Bronchial epithelial cell (primary cell): ENCODE measurements around the gene MLNR. TPM values are rescaled to one million over a fixed set of nuclear protein-coding genes. Genes with fewer than 3 reads are reported as not detected.

ENCODE experiments used
- DNase-seq: peaks from one replicate; pipeline ENCODE4 v3.0.0-alpha.2; 2010; ENCODE audit warnings: low read depth
- FAIRE-seq: peaks from 2 replicates; lab custom pipeline; 2011; peaks lifted over from hg19 to GRCh38; lab: Jason Lieb, UNC
- H3K27me3 ChIP-seq: 2 replicates; pipeline ENCODE4 v1.5.1; 2011; ENCODE audit warnings: low read length; ENCODE audit not compliant: control insufficient read depth, insufficient read depth
- H3K36me3 ChIP-seq: 2 replicates; pipeline ENCODE4 v1.5.1; 2011; ENCODE audit warnings: low read length; ENCODE audit not compliant: control insufficient read depth, insufficient read depth
- H3K4me3 ChIP-seq: 2 replicates; pipeline ENCODE4 v1.5.1; 2011; ENCODE audit warnings: mild to moderate bottlenecking, low read depth, low read length, control low read depth
- total RNA-seq: library from RNA; depleted of rRNA; stranded (reverse); fragments of >200 nt; gene quantifications from 2 replicates; pipeline ENCODE4 v1.2.1, GENCODE V29; 2014
- TF ChIP-seq, protein P1 (sequence below): IDR thresholded peaks from 2 replicates; pipeline ENCODE4 v1.5.1; 2011; ENCODE audit warnings: mild to moderate bottlenecking, moderate library complexity, low read length, control low read depth, inconsistent platforms; ENCODE audit not compliant: insufficient read depth, severe bottlenecking

The MLNR gene
- total RNA-seq, 1 donor from 2014 or later, result not detected

DNA sequence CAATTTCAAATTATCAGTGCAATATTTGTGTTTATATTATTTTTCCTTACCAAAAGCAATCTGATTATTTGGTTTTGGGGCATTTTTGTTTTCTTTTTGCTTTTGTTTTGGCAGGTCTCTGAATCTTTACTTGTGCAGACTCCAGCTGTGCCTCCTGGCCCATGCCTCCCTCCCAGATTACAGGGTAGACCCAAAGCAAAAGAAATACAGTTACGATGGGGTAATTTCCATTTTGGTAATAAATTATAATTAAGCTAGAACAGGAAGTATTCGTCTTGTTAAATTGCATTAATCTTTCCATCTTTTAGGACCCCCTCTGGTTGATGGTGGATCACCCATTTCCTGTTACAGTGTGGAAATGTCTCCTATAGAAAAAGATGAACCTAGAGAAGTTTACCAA, 29.2 kb upstream of the MLNR start:
- TF ChIP-seq, protein P1, sequence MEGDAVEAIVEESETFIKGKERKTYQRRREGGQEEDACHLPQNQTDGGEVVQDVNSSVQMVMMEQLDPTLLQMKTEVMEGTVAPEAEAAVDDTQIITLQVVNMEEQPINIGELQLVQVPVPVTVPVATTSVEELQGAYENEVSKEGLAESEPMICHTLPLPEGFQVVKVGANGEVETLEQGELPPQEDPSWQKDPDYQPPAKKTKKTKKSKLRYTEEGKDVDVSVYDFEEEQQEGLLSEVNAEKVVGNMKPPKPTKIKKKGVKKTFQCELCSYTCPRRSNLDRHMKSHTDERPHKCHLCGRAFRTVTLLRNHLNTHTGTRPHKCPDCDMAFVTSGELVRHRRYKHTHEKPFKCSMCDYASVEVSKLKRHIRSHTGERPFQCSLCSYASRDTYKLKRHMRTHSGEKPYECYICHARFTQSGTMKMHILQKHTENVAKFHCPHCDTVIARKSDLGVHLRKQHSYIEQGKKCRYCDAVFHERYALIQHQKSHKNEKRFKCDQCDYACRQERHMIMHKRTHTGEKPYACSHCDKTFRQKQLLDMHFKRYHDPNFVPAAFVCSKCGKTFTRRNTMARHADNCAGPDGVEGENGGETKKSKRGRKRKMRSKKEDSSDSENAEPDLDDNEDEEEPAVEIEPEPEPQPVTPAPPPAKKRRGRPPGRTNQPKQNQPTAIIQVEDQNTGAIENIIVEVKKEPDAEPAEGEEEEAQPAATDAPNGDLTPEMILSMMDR, result no peak
- Histone ChIP-seq H3K4me3 (no peak overlapping the region), H3K27me3 (no peaks in the 10 kb centered on the region), H3K36me3 (peaks cover 2% of the 10 kb centered on the region)
- no peak for DNase-seq
- FAIRE-seq, result no peak

DNA sequence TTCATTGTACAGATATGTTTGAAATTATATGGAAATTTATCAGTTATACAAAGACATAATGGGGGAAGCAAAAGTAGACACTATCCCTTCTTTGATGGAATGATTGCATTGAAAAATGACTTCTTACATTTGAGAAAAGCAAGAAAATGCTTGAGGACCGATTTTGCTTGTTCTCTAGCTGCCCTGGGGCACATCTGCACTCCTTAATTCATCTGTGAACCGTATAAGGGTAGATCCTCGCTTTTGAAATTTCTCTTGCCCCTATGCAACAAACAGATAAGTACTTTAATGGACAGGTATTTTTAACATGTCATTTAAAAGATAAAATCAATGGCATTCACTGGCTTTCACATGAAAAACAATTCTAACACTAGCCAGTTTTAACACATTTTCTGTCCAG, 13.5 kb upstream of the MLNR start:
- TF ChIP-seq, protein P1, result no peak
- Histone ChIP-seq H3K27me3 (no peaks in the 10 kb centered on the region), H3K36me3 (peaks cover 4% of the 10 kb centered on the region), H3K4me3 (no peak overlapping the region)
- FAIRE-seq, result no peak
- no peak for DNase-seq

DNA sequence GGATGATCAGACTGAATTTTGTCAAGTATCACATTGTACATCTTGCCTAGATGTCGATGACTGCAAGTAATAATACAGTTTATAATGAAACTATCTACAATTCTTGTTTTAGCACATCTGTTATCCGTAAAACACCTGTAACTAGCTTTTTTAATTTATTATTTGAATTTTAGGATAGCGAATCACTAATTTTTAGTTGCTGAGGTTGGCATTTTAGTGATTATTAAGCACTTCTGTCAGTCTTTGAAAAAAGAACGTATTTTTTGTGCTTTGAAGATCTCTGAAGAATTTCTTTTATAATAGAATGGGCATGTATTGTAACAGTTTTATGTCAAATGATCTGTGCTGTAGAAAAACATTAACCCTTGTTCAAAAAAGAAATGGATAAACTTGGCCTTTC, 11.5 kb upstream of the MLNR start:
- TF ChIP-seq, protein P1, result no peak
- Histone ChIP-seq H3K36me3 (peaks cover 2% of the 10 kb centered on the region), H3K4me3 (no peak overlapping the region), H3K27me3 (no peaks in the 10 kb centered on the region)
- FAIRE-seq, result no peak
- DNase-seq, result no peak

DNA sequence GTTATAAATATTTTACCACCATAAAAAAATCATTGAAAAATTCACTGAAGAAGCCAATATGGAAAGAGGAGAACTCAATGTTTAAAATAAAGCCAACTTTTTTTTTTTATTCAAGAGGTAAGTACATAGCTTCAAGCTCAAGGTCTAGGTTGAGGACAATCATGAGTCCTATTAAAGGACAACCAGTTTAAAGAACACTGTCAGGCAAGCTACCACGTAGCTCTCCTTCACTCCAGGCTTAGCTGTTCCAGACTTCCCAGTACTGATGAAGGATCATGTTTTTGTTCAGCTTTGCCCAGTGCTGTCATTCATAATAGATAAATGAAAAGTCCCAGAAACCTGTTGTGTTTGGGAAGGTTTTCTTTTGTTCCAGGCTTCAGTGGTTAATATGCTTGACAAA, 10.0 kb upstream of the MLNR start:
- no peak for FAIRE-seq
- Histone ChIP-seq H3K36me3 (peaks cover 2% of the 10 kb centered on the region), H3K4me3 (no peak overlapping the region), H3K27me3 (no peaks in the 10 kb centered on the region)
- DNase-seq, result no peak
- TF ChIP-seq, protein P1, result no peak

DNA sequence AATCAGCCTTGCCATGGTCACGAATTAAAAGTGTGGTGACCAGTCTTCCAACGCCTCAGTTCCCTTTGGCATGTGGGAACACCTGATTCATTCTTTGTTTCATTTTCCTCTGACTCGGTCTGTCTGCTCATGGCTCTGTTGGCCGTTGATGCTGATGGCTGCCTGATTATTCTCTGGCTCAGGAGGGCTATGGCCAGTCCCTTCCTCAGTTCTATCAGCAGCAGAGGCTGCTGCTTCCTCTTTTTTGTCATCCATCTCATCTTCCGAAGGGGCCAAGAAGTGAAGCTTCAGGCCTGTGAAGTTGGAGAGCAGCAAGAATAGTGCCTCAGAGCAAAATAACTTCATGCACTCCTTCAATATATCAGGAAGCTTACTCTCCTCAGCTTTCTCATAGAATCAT, 9.5 kb upstream of the MLNR start:
- Histone ChIP-seq H3K36me3 (peaks cover 2% of the 10 kb centered on the region), H3K27me3 (no peaks in the 10 kb centered on the region), H3K4me3 (no peak overlapping the region)
- FAIRE-seq (no peak), DNase-seq (no peak)
- TF ChIP-seq, protein P1, result no peak

DNA sequence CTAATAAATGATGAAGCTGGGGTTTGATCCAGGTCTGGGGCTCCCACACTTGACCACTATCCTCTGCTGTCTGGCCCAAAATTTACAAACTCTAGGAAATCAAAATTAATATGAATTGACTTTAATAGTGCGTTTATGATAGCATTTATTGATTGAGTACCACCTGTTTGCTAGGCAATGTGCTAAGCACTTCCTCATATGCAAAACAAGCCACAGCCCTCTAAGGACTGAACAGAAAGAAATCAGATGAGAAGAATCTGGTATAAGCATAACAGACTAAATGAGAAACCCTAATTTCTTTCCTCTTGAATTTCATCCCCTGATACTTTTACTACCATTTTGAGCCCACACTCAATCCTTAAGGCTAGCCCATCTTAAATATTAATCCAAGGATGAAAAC, 6.6 kb upstream of the MLNR start:
- peaks cover 7% of the 10 kb centered on the region for H3K27me3 ChIP-seq
- H3K36me3 ChIP-seq, result no peaks in the 10 kb centered on the region
- FAIRE-seq (no peak), DNase-seq (no peak)
- H3K4me3 ChIP-seq, result no peak overlapping the region
- TF ChIP-seq, protein P1, result no peak
